ENCODE data around the gene TCF4.

Gene TCF4

GRCh38 chr18:55324166-55324565 is 263.8 kb downstream of the TCF4 start:
- ChIA-PET CTCF (interaction anchor here (0.6 kb wide), 1 partner anchor 97 kb away, joined by 3 read pairs; no protein-coding TSS in a partner anchor), POLR2A (no interaction called here)
- no peak for DNase-seq (ENCODE audit: extremely low spot score)
- TF ChIP-seq, protein P1, sequence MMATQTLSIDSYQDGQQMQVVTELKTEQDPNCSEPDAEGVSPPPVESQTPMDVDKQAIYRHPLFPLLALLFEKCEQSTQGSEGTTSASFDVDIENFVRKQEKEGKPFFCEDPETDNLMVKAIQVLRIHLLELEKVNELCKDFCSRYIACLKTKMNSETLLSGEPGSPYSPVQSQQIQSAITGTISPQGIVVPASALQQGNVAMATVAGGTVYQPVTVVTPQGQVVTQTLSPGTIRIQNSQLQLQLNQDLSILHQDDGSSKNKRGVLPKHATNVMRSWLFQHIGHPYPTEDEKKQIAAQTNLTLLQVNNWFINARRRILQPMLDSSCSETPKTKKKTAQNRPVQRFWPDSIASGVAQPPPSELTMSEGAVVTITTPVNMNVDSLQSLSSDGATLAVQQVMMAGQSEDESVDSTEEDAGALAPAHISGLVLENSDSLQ (IDR thresholded peaks at IDR 0.05): no peak
- TF ChIP-seq BHLHE40 (IDR thresholded peaks at IDR 0.05; ENCODE audit: borderline replicate concordance) (no peak), CTBP1 (IDR thresholded peaks at IDR 0.05; ENCODE audit: borderline replicate concordance) (no peak), SP1 (IDR thresholded peaks at IDR 0.05) (no peak), TARDBP (IDR thresholded peaks at IDR 0.05) (no peak), FOXK2 (IDR thresholded peaks at IDR 0.05) (no peak), NFRKB (IDR thresholded peaks at IDR 0.05) (no peak), SUZ12 (IDR thresholded peaks at IDR 0.05) (no peak), ARNT (IDR thresholded peaks at IDR 0.05) (no peak), L3MBTL2 (conservative IDR thresholded peaks at IDR 0.05) (no peak), HDGF (IDR thresholded peaks at IDR 0.05; ENCODE audit: borderline replicate concordance) (no peak), ZNF384 (IDR thresholded peaks at IDR 0.05) (no peak), LEF1 (IDR thresholded peaks at IDR 0.05; ENCODE audit: borderline replicate concordance) (no peak), FOXM1 (IDR thresholded peaks at IDR 0.05; ENCODE audit: borderline replicate concordance) (no peak), ELF4 (IDR thresholded peaks at IDR 0.05) (no peak), FOXA1 (IDR thresholded peaks at IDR 0.05) (no peak)

GRCh38 chr18:55323051-55323994 is 264.7 kb downstream of the TCF4 start:
- CTCF ChIA-PET: interaction anchor here (0.6 kb wide), 1 partner anchor 97 kb away, joined by 3 read pairs; no protein-coding TSS in a partner anchor
- DNase-seq (ENCODE audit: extremely low spot score): no peak
- TF ChIP-seq ELF4 (IDR thresholded peaks at IDR 0.05): no peak
- POLR2A ChIA-PET: no interaction called here

DNA sequence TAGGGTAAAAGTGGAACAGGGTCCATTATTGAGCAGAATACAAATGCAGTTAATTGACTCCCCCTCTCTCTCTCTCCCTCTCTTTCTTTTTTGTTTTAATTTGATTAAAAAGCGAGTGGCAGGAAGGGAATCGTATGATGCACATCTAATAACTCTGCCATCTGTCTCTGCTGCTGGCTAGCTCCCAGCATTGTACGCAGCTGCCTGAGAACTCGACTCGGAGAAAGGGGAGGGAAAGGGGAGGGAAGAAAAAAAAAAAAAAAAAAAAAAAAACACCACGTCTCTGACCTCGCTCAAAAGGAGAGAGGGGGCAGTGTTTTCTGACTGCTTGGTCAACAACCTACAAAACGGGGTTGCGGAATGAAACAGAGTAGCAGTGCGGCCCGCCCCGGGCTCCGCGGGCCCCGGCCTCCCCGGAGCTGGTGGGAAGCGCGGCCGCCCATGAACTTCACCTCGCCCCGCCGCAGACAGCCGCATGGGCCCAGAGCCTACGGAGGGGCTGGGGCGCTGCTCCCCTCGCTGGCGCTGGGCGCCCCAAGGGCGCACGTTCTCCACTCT is 265.7 kb downstream of the TCF4 start:
- peak; percentile 38 for DNase-seq (ENCODE audit: extremely low spot score)
- POLR2A ChIA-PET: no interaction called here
- CTCF ChIA-PET: interaction anchor here (0.8 kb wide), 1 partner anchor 17 kb away, joined by 3 read pairs; no protein-coding TSS in a partner anchor
- TF ChIP-seq ZNF384 (IDR thresholded peaks at IDR 0.05) (peak; percentile 94), CTBP1 (IDR thresholded peaks at IDR 0.05; ENCODE audit: borderline replicate concordance) (no peak)

DNA sequence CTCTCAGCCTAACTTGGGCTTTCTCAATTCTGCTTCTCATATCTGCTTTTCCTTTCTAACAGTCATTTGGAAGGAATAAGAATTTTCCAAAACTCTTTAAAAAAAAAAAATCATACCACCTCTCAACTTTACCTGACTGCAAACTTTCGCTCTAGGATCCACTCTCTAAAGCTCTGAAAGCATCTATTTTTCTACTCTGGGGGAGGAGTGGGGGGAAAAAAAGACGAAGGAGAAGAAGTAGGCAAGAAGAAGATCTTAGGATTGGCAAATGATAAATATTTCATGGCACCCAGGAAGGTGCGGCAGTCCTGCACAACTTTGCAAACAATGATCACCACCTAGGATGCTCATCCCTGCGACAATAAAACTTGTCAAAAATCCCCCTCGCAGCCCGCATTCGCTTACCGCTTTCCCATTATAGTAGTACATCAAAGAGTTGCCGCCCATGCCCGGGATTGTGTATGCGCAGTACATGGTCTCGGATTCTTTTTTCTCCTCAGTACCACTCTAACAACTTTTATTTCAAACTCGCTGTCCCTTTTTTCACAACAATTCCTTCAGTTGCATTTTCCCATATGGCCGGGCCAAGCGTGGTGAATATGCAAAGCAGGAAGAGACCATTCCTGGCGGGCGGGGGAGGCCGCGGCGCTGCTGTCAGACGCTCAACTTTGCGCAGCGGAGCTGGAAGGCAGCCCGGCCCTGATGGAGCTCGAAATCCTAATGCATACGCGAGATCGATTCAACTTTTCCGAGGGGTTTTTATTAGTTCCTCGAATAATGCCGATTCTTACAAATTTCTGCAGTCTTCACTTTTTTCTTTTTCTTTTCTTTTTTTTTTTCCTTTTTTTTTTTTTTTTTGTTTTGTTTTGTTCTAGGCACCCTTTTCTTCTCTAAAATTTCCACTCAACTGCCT is 266.5 kb downstream of the TCF4 start:
- DNase-seq (ENCODE audit: extremely low spot score): peak; percentile 51
- TF ChIP-seq ZNF384 (IDR thresholded peaks at IDR 0.05) (no peak), HDGF (IDR thresholded peaks at IDR 0.05; ENCODE audit: borderline replicate concordance) (no peak), SUZ12 (IDR thresholded peaks at IDR 0.05) (no peak), LEF1 (IDR thresholded peaks at IDR 0.05; ENCODE audit: borderline replicate concordance) (no peak), FOXK2 (IDR thresholded peaks at IDR 0.05) (no peak), TARDBP (IDR thresholded peaks at IDR 0.05) (no peak), L3MBTL2 (conservative IDR thresholded peaks at IDR 0.05) (no peak), FOXM1 (IDR thresholded peaks at IDR 0.05; ENCODE audit: borderline replicate concordance) (no peak), CTBP1 (IDR thresholded peaks at IDR 0.05; ENCODE audit: borderline replicate concordance) (no peak), FOXA1 (IDR thresholded peaks at IDR 0.05) (no peak)
- ChIA-PET POLR2A (interaction anchor here (0.6 kb wide), 2 partner anchors 48 to 87 kb away, joined by 3 read pairs; no protein-coding TSS in a partner anchor), CTCF (interaction anchor here (0.7 to 1.6 kb wide), 3 partner anchors 16 to 216 kb away, joined by 3 to 9 read pairs (median 4); no protein-coding TSS in a partner anchor)

DNA sequence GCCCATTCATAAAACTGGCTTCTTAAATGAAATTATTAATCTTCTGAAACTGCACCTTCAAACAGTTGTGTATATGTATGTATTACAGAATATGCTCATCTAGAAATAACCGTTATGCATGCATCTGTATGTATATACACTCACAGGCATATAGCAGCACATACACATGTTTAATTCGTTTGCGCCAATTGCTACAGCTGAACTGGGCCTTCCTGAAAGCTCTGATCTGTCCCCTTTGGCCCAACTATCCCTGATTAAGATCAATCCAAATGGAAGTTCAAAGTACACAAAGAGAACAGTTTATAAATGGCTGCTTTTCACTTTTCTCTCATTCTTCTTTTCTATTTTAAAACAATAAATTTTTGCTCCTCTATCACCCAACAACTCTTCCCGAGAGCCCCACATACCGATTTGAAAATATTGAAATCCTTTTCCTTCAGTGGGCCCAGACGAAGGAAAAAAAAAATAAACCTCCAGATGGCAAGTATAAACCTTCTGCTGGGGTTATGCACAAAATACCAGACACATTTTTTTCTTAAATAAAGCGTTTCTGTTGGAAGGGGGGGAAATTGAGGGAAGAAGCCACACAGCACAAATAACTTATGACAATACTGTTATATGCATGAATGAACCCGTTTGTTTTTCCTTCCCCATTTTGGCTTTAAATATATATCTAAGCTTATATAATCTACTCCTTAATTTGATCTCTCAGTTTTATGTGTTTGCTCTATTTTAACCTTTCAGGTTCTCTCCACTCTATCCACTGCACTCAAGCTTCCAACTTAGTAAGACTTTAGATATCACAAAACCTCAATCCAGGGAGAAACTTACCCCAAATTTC is 267.3 kb downstream of the TCF4 start:
- TF ChIP-seq ELF4 (IDR thresholded peaks at IDR 0.05): no peak
- TF ChIP-seq HDGF (IDR thresholded peaks at IDR 0.05; ENCODE audit: borderline replicate concordance): no peak
- no peak for TF ChIP-seq BHLHE40 (IDR thresholded peaks at IDR 0.05; ENCODE audit: borderline replicate concordance)
- TF ChIP-seq, protein P1 (IDR thresholded peaks at IDR 0.05): no peak
- no peak for TF ChIP-seq NFRKB (IDR thresholded peaks at IDR 0.05)
- POLR2A ChIA-PET: no interaction called here
- CTCF ChIA-PET: interaction anchor here (0.7 to 1.6 kb wide), 2 partner anchors 86 to 217 kb away, joined by 4 to 9 read pairs; no protein-coding TSS in a partner anchor
- no peak for DNase-seq (ENCODE audit: extremely low spot score)

All from HEK293T (cell line).